IMR-90 (cell line): ENCODE data around the gene STXBP6. TPM values are rescaled to one million over a fixed set of nuclear protein-coding genes. Genes with fewer than 3 reads are reported as not detected.

Source experiments
- ATAC-seq: fragments of 200-7000 bp; cut with Tn5 transposase; 2 replicates; pipeline ENCODE4 v1.9.1; 2020; ENCODE audit warnings: low read depth, mild to moderate bottlenecking, moderate library complexity
- BruUV-seq: library from RNA; stranded (reverse); fragments of 400-500 nt; replicated peaks from 2 replicates; lab custom pipeline; 2021; lab: Mats Ljungman, UMichigan
- CTCF ChIA-PET: fragments of 300-600 bp; formaldehyde crosslinking; extraction: SDS; loops from one replicate; lab custom pipeline; 2021; ENCODE audit warnings: antibody characterized with exemption; lab: Yijun Ruan, JAX
- POLR2A ChIA-PET: fragments of 300-600 bp; sonication (Branson Sonifier 250); formaldehyde crosslinking; loops from one replicate; lab custom pipeline; 2022; ENCODE audit warnings: antibody characterized with exemption; ENCODE audit not compliant: unreplicated experiment; lab: Charles Lee
- DNase-seq: peaks from one replicate; pipeline ENCODE4 v3.0.0; 2013
- H2AFZ ChIP-seq: replicated peaks from 2 replicates; pipeline ENCODE3; 2013; ENCODE audit warnings: low read length, mild to moderate bottlenecking; ENCODE audit not compliant: poor library complexity
- H2AK5ac ChIP-seq: 2 replicates; pipeline ENCODE4 v1.6.1; 2013; ENCODE audit warnings: low read depth, low read length, inconsistent platforms
- H2AK9ac ChIP-seq: replicated peaks from 2 replicates; pipeline ENCODE3; 2013; ENCODE audit warnings: mild to moderate bottlenecking, low read depth, low read length, moderate library complexity; ENCODE audit not compliant: poor library complexity
- H2BK120ac ChIP-seq: 2 replicates; pipeline ENCODE4 v1.6.1; 2013; ENCODE audit warnings: low read depth, low read length, inconsistent platforms
- H2BK15ac ChIP-seq: 3 replicates; pipeline ENCODE4 v1.6.1; 2013; ENCODE audit warnings: low read depth, low read length, inconsistent platforms
- H2BK20ac ChIP-seq: 2 replicates; pipeline ENCODE4 v1.6.1; 2013; ENCODE audit warnings: low read depth, mild to moderate bottlenecking, inconsistent platforms, low read length, moderate library complexity
- H2BK5ac ChIP-seq: 2 replicates; pipeline ENCODE4 v1.6.1; 2013; ENCODE audit warnings: mild to moderate bottlenecking, low read depth, low read length, inconsistent platforms; ENCODE audit not compliant: poor library complexity, severe bottlenecking
- H3K14ac ChIP-seq: replicated peaks from 2 replicates; pipeline ENCODE4 v1.6.1; 2013; ENCODE audit warnings: low read depth, low read length, inconsistent platforms
- H3K18ac ChIP-seq: 2 replicates; pipeline ENCODE4 v1.6.1; 2013; ENCODE audit warnings: low read depth, low read length, control low read depth
- H3K23ac ChIP-seq: 2 replicates; pipeline ENCODE4 v1.6.1; 2013; ENCODE audit warnings: low read depth, low read length, inconsistent platforms
- H3K27ac ChIP-seq: 2 replicates; pipeline ENCODE4 v1.5.1; 2013; ENCODE audit warnings: mild to moderate bottlenecking, control low read depth, low read length; ENCODE audit not compliant: insufficient read depth
- H3K27me3 ChIP-seq: 2 replicates; pipeline ENCODE4 v1.6.1; 2013; ENCODE audit warnings: low read length; ENCODE audit not compliant: control insufficient read depth, insufficient read depth
- H3K36me3 ChIP-seq: 2 replicates; pipeline ENCODE4 v1.6.1; 2013; ENCODE audit warnings: low read length, mixed read lengths; ENCODE audit not compliant: control insufficient read depth, insufficient read depth
- H3K4ac ChIP-seq: 2 replicates; pipeline ENCODE4 v1.6.1; 2013; ENCODE audit warnings: low read depth, low read length, inconsistent platforms
- H3K4me1 ChIP-seq: 2 replicates; pipeline ENCODE4 v1.6.1; 2013; ENCODE audit warnings: low read length, mixed read lengths; ENCODE audit not compliant: control insufficient read depth, insufficient read depth
- H3K4me2 ChIP-seq: 2 replicates; pipeline ENCODE4 v1.6.1; 2013; ENCODE audit warnings: low read depth, mild to moderate bottlenecking, control low read depth, low read length, moderate library complexity
- H3K4me3 ChIP-seq: 2 replicates; pipeline ENCODE4 v1.5.1; 2013; ENCODE audit warnings: low read depth, mild to moderate bottlenecking, control low read depth, low read length, moderate library complexity; ENCODE audit not compliant: insufficient read depth
- H3K56ac ChIP-seq: 2 replicates; pipeline ENCODE4 v1.6.1; 2013; ENCODE audit warnings: low read length, inconsistent platforms; ENCODE audit not compliant: insufficient read depth; ENCODE audit errors: extremely low read depth
- H3K79me1 ChIP-seq, 2 experiments: 2 replicates each; pipeline ENCODE4 v1.6.1; 2013; ENCODE audit warnings: low read length in 2 of 2, inconsistent platforms in 1 of 2, low read depth in 1 of 2
- H3K9ac ChIP-seq: 2 replicates; pipeline ENCODE4 v1.6.1; 2013; ENCODE audit warnings: low read depth, low read length, control low read depth
- H3K9me1 ChIP-seq: 2 replicates; pipeline ENCODE4 v1.6.1; 2013; ENCODE audit warnings: low read length, inconsistent platforms; ENCODE audit not compliant: insufficient read depth
- H3K9me3 ChIP-seq: 2 replicates; pipeline ENCODE4 v1.6.1; 2013; ENCODE audit warnings: low read length; ENCODE audit not compliant: control insufficient read depth, insufficient read depth
- H4K20me1 ChIP-seq: 2 replicates; pipeline ENCODE4 v1.6.1; 2013; ENCODE audit warnings: low read length, inconsistent platforms; ENCODE audit not compliant: insufficient read depth
- H4K5ac ChIP-seq: 2 replicates; pipeline ENCODE4 v1.6.1; 2013; ENCODE audit warnings: mild to moderate bottlenecking, low read depth, low read length, control low read depth
- H4K8ac ChIP-seq, 2 experiments: 2 replicates each; pipeline ENCODE4 v1.6.1; 2013; ENCODE audit warnings: low read depth in 2 of 2, low read length in 2 of 2, control low read depth in 1 of 2, inconsistent platforms in 1 of 2
- H4K91ac ChIP-seq: 2 replicates; pipeline ENCODE4 v1.6.1; 2013; ENCODE audit warnings: low read depth, low read length, inconsistent platforms; ENCODE audit not compliant: insufficient read depth
- BHLHE40 ChIP-seq: fragments of 150-350 bp; IDR thresholded peaks from 2 replicates; pipeline ENCODE4 v1.6.1; 2016; ENCODE audit warnings: mild to moderate bottlenecking, low read depth, low read length
- CEBPB ChIP-seq: IDR thresholded peaks from 2 replicates; pipeline ENCODE4 v1.6.1; 2012; ENCODE audit warnings: low read depth, low read length, improper control_type of control experiment
- CHD1 ChIP-seq: IDR thresholded peaks from 2 replicates; pipeline ENCODE4 v1.6.1; 2012; ENCODE audit warnings: low read depth, low read length, improper control_type of control experiment
- ELK1 ChIP-seq: fragments of 150-350 bp; IDR thresholded peaks from 2 replicates; pipeline ENCODE4 v1.6.1; 2016; ENCODE audit warnings: low read depth, mild to moderate bottlenecking, low read length, moderate library complexity, borderline replicate concordance
- FOS ChIP-seq: fragments of 150-350 bp; IDR thresholded peaks from 2 replicates; pipeline ENCODE4 v1.6.1; 2016; ENCODE audit warnings: low read depth, low read length
- MAZ ChIP-seq: IDR thresholded peaks from 2 replicates; pipeline ENCODE4 v1.6.1; 2012; ENCODE audit warnings: low read depth, mild to moderate bottlenecking, low read length, improper control_type of control experiment, moderate library complexity, borderline replicate concordance
- MXI1 ChIP-seq: IDR thresholded peaks from 2 replicates; pipeline ENCODE4 v1.6.1; 2012; ENCODE audit warnings: low read depth, mild to moderate bottlenecking, low read length, moderate library complexity, borderline replicate concordance
- RAD21 ChIP-seq: IDR thresholded peaks from 2 replicates; pipeline ENCODE4 v1.6.1; 2012; ENCODE audit warnings: low read length, improper control_type of control experiment
- RCOR1 ChIP-seq: IDR thresholded peaks from 2 replicates; pipeline ENCODE4 v1.6.1; 2012; ENCODE audit warnings: mild to moderate bottlenecking, low read length, improper control_type of control experiment; ENCODE audit not compliant: insufficient replicate concordance
- RFX5 ChIP-seq: IDR thresholded peaks from 2 replicates; pipeline ENCODE4 v1.8.0; 2012; ENCODE audit warnings: low read depth, mild to moderate bottlenecking, low read length, moderate library complexity
- USF2 ChIP-seq: fragments of 150-350 bp; IDR thresholded peaks from 2 replicates; pipeline ENCODE4 v1.6.1; 2017; ENCODE audit warnings: mild to moderate bottlenecking, antibody characterized with exemption, low read length, low read depth
- WGBS, 2 experiments: methylation state at CpG; one replicate each; pipeline versions ENCODE4 v1.1.5 to v1.1.7; 2013; ENCODE audit warnings: missing lambda C conversion rate in 2 of 2; ENCODE audit not compliant: insufficient read length in 1 of 2; ENCODE audit errors: extremely low coverage in 2 of 2; 5-methylcytosine and 5-hydroxymethylcytosine counted together
- dilution Hi-C: fragments of 300-500 bp; cut with HindIII; formaldehyde crosslinking; loops from one replicate; pipeline ENCODE4 v1.14.3; 2018; ENCODE audit warnings: low sequenced_read_pairs; ENCODE audit not compliant: unreplicated experiment
- in situ Hi-C: fragments of 300-500 bp; cut with MboI; formaldehyde crosslinking; loops from 3 replicates; pipeline ENCODE4 v1.14.3; 2019; ENCODE audit warnings: low sequenced_read_pairs, inconsistent platforms, mixed read lengths
- intact Hi-C: fragments of 100-400 bp; cut with micrococcal nuclease; formaldehyde crosslinking; loops from 2 replicates; pipeline ENCODE4 v1.10.0; 2022
- polyA plus RNA-seq, 3 experiments: library from polyadenylated mRNA; depleted of rRNA; stranded (reverse); fragments of >200 nt; gene quantifications; 2 replicates each; pipeline ENCODE4 v1.2.3, GENCODE V29; 2012; ENCODE audit warnings: low replicate concordance in 1 of 3
- total RNA-seq: library from RNA; depleted of rRNA; stranded (reverse); fragments of >200 nt; gene quantifications from 2 replicates; pipeline ENCODE4 v1.2.3, GENCODE V29; 2012

The STXBP6 gene
- total and polyA plus RNA-seq, 2 of the 4 experiments (the other 2 are of a cell fraction): 14.2 to 14.3 TPM

GRCh38 chr14:24801024-24801423, 248.9 kb downstream of the STXBP6 start:
- Histone ChIP-seq H3K23ac (no peak overlapping the region), H3K9me3 (no peaks in the 10 kb centered on the region), H3K56ac (no peak overlapping the region), H3K27ac (no peak overlapping the region), H2AFZ (no peak overlapping the region), H3K14ac (no peak overlapping the region), H3K9ac (no peak overlapping the region), H2BK5ac (no peak overlapping the region), H3K36me3 (no peaks in the 10 kb centered on the region), H3K27me3 (no peaks in the 10 kb centered on the region), H4K8ac (no peak overlapping the region), H3K4me1 (no peaks in the 10 kb centered on the region), H4K20me1 (no peaks in the 10 kb centered on the region), H2AK5ac (no peak overlapping the region), H3K4me2 (no peak overlapping the region), H2BK120ac (no peak overlapping the region), H3K18ac (no peak overlapping the region), H4K91ac (no peak overlapping the region), H2BK15ac (no peak overlapping the region), H2BK20ac (no peak overlapping the region), H2AK9ac (no peak overlapping the region), H4K5ac (no peak overlapping the region), H3K79me1 (no peaks in the 10 kb centered on the region), H3K9me1 (no peaks in the 10 kb centered on the region), H3K4ac (no peak overlapping the region), H3K4me3 (no peak overlapping the region)
- TF ChIP-seq FOS: no peak
- no peak for TF ChIP-seq RCOR1
- no peak for TF ChIP-seq MAZ
- TF ChIP-seq ELK1: no peak
- no peak for TF ChIP-seq CEBPB
- no peak for TF ChIP-seq MXI1
- no peak for TF ChIP-seq BHLHE40
- no peak for TF ChIP-seq USF2
- TF ChIP-seq CHD1: no peak
- TF ChIP-seq RFX5: no peak
- TF ChIP-seq RAD21: no peak
- intact Hi-C loops: no loop called here
- POLR2A ChIA-PET: no interaction called here
- 83% methylated on average over 1 of the region's 1 CpG; no CpG with 5 or more reads in 1 of the 2 experiments for WGBS, 2 experiments
- in situ Hi-C loops: no loop called here
- BruUV-seq: no TSS peak
- DNase-seq: no peak
- ATAC-seq: no peak
- CTCF ChIA-PET: no interaction called here
- dilution Hi-C loops: no loop called here
